DND-41 (cell line): ENCODE data around the gene LSS.

Source experiments
- ATAC-seq: fragments of 200-7000 bp; cut with Tn5 transposase; 3 replicates; pipeline ENCODE4 v1.9.1; 2021; ENCODE audit warnings: low read depth; ENCODE audit not compliant: insufficient read depth
- DNase-seq: peaks from one replicate; pipeline ENCODE4 v3.0.0-alpha.2; 2020
- H2AFZ ChIP-seq: 2 replicates; pipeline ENCODE4 v1.6.0; 2012; ENCODE audit warnings: low read depth, low read length
- H3K27ac ChIP-seq: 2 replicates; pipeline ENCODE4 v1.5.1; 2012; ENCODE audit warnings: low read length, inconsistent platforms
- H3K27me3 ChIP-seq: fragments of 200-600 bp; sonication (generic); 2 replicates; pipeline ENCODE4 v1.6.0; 2012; ENCODE audit warnings: low read length, mild to moderate bottlenecking, inconsistent platforms; ENCODE audit not compliant: insufficient read depth, poor library complexity
- H3K36me3 ChIP-seq: 2 replicates; pipeline ENCODE4 v1.5.1; 2012; ENCODE audit warnings: low read length, inconsistent platforms; ENCODE audit not compliant: insufficient read depth
- H3K4me1 ChIP-seq: 2 replicates; pipeline ENCODE4 v1.5.1; 2012; ENCODE audit warnings: mild to moderate bottlenecking, low read length; ENCODE audit not compliant: insufficient read depth
- H3K4me2 ChIP-seq: 2 replicates; pipeline ENCODE4 v1.6.0; 2012; ENCODE audit warnings: mild to moderate bottlenecking, moderate library complexity, low read length, inconsistent platforms; ENCODE audit not compliant: insufficient read depth
- H3K4me3 ChIP-seq, 2 experiments: fragments of 200-600 bp in 1 of 2; shearing (Covaris generic) in 1 of 2; 2 replicates each; pipeline ENCODE4 v1.5.1; 2012 to 2016; ENCODE audit warnings: inconsistent platforms in 2 of 2, low read length in 2 of 2, mild to moderate bottlenecking in 2 of 2, low read depth in 1 of 2, moderate library complexity in 1 of 2
- H3K79me2 ChIP-seq: 2 replicates; pipeline ENCODE4 v1.6.0; 2012; ENCODE audit warnings: low read length, inconsistent platforms; ENCODE audit not compliant: insufficient read depth
- H3K9ac ChIP-seq: 2 replicates; pipeline ENCODE4 v1.6.0; 2012; ENCODE audit warnings: low read depth, mild to moderate bottlenecking, inconsistent platforms, low read length, moderate library complexity
- H3K9me3 ChIP-seq: 2 replicates; pipeline ENCODE4 v1.5.1; 2012; ENCODE audit warnings: low read length, moderate library complexity, mild to moderate bottlenecking, inconsistent platforms; ENCODE audit not compliant: insufficient read depth, severe bottlenecking
- H4K20me1 ChIP-seq: 2 replicates; pipeline ENCODE4 v1.6.0; 2012; ENCODE audit warnings: low read length; ENCODE audit not compliant: insufficient read depth
- CTCF ChIP-seq: IDR thresholded peaks from 2 replicates; pipeline ENCODE4 v1.5.1; 2012; ENCODE audit warnings: borderline replicate concordance, low read length, moderate library complexity, mild to moderate bottlenecking; ENCODE audit not compliant: poor library complexity, severe bottlenecking; ENCODE audit errors: extremely low read depth
- EZH2 ChIP-seq: IDR thresholded peaks from 3 replicates; pipeline ENCODE4 v1.6.1; 2012; ENCODE audit warnings: borderline replicate concordance, low read depth, mild to moderate bottlenecking, moderate library complexity, low read length, inconsistent platforms; ENCODE audit not compliant: severe bottlenecking

Gene LSS

GRCh38 chr21:46208761-46209721, 19.5 kb downstream of the LSS start:
- no peak overlapping the region for H2AFZ ChIP-seq
- H3K79me2 ChIP-seq = no peaks in the 10 kb centered on the region
- no peak overlapping the region for H3K9ac ChIP-seq
- no peak for DNase-seq
- no peak for ATAC-seq
- H3K36me3 ChIP-seq = peaks cover 87% of the 10 kb centered on the region
- H3K27ac ChIP-seq = no peak overlapping the region
- no peaks in the 10 kb centered on the region for H3K9me3 ChIP-seq
- H4K20me1 ChIP-seq = peaks cover 26% of the 10 kb centered on the region
- H3K4me3 ChIP-seq = no peak overlapping the region
- H3K4me1 ChIP-seq = no peaks in the 10 kb centered on the region
- H3K4me2 ChIP-seq = no peak overlapping the region
- H3K27me3 ChIP-seq = no peaks in the 10 kb centered on the region
- TF ChIP-seq CTCF (no peak), EZH2 (no peak)

- H4K20me1 ChIP-seq = peaks cover 22% of the 10 kb centered on the region
- ATAC-seq = no peak
- TF ChIP-seq EZH2 (no peak), CTCF (no peak)
- no peak overlapping the region for H2AFZ ChIP-seq
- DNase-seq = no peak
- H3K4me1 ChIP-seq = no peaks in the 10 kb centered on the region
- no peak overlapping the region for H3K4me3 ChIP-seq
- no peaks in the 10 kb centered on the region for H3K9me3 ChIP-seq
- no peaks in the 10 kb centered on the region for H3K27me3 ChIP-seq
- peaks cover 85% of the 10 kb centered on the region for H3K36me3 ChIP-seq
- H3K4me2 ChIP-seq = no peak overlapping the region
- H3K9ac ChIP-seq = no peak overlapping the region
- H3K27ac ChIP-seq = no peak overlapping the region
- no peaks in the 10 kb centered on the region for H3K79me2 ChIP-seq
Observed at GRCh38 chr21:46207920-46208591, 20.5 kb downstream of the LSS start.

GRCh38 chr21:46207006-46207919, 21.3 kb downstream of the LSS start:
- peaks cover 18% of the 10 kb centered on the region for H4K20me1 ChIP-seq
- H3K4me1 ChIP-seq = no peaks in the 10 kb centered on the region
- no peak for DNase-seq
- H3K36me3 ChIP-seq = peaks cover 83% of the 10 kb centered on the region
- no peak for TF ChIP-seq EZH2
- TF ChIP-seq CTCF = no peak
- no peaks in the 10 kb centered on the region for H3K9me3 ChIP-seq
- no peaks in the 10 kb centered on the region for H3K79me2 ChIP-seq
- H3K4me2 ChIP-seq = no peak overlapping the region
- H3K27me3 ChIP-seq = no peaks in the 10 kb centered on the region
- no peak overlapping the region for H2AFZ ChIP-seq
- no peak overlapping the region for H3K4me3 ChIP-seq
- no peak for ATAC-seq
- H3K9ac ChIP-seq = no peak overlapping the region
- no peak overlapping the region for H3K27ac ChIP-seq
